Activated B cell treated with CpG ODN at 0.5 μM for 24 hours (primary cell): Measurements from ENCODE around the gene CD151. TPM values are rescaled to one million over a fixed set of nuclear protein-coding genes. Genes with fewer than 3 reads are reported as not detected.

Experiments used
- ATAC-seq: fragments of 200-7000 bp; cut with Tn5 transposase; one replicate; pipeline ENCODE4 v1.10.0; 2021; ENCODE audit warnings: low read depth, mild to moderate bottlenecking, moderate library complexity
- CTCF ChIA-PET: fragments of 350-600 bp; sonication (Branson Sonifier 250); formaldehyde crosslinking; loops from one replicate; lab custom pipeline; 2021; ENCODE audit warnings: antibody characterized with exemption; lab: Charles Lee
- POLR2A ChIA-PET: fragments of 350-600 bp; sonication (Branson Sonifier 250); formaldehyde crosslinking; loops from one replicate; lab custom pipeline; 2021; ENCODE audit warnings: antibody characterized with exemption; lab: Charles Lee
- DNase-seq: peaks from one replicate; pipeline ENCODE4 v3.0.0; 2022
- H3K27ac Mint-ChIP-seq: one replicate; pipeline ENCODE4 v1.8.0; 2020; ENCODE audit warnings: mixed read lengths
- H3K27me3 Mint-ChIP-seq: one replicate; pipeline ENCODE4 v1.8.0; 2021; ENCODE audit warnings: mixed read lengths
- H3K36me3 Mint-ChIP-seq: one replicate; pipeline ENCODE4 v1.8.0; 2021; ENCODE audit warnings: low read depth, mixed read lengths
- H3K4me1 Mint-ChIP-seq: one replicate; pipeline ENCODE4 v1.8.0; 2021; ENCODE audit warnings: mixed read lengths
- H3K4me3 Mint-ChIP-seq: one replicate; pipeline ENCODE4 v1.8.0; 2020; ENCODE audit warnings: mild to moderate bottlenecking, mixed read lengths
- H3K9me3 Mint-ChIP-seq: one replicate; pipeline ENCODE4 v1.8.0; 2020; ENCODE audit warnings: mixed read lengths
- intact Hi-C: fragments of 100-400 bp; cut with micrococcal nuclease; formaldehyde crosslinking; loops from one replicate; pipeline ENCODE4 v1.15.1; 2024
- total RNA-seq: library from RNA; stranded (reverse); gene quantifications from 2 replicates; pipeline ENCODE4 v1.2.3, GENCODE V29; 2022
- TF ChIP-seq, protein P1 (sequence below): fragments of 200-600 bp; IDR thresholded peaks from one replicate; pipeline ENCODE4 v1.8.0; 2022; ENCODE audit warnings: antibody characterized with exemption, mild to moderate bottlenecking

Gene CD151
- total RNA-seq, 1 donor from 2014 or later: 14.4 TPM

DNA sequence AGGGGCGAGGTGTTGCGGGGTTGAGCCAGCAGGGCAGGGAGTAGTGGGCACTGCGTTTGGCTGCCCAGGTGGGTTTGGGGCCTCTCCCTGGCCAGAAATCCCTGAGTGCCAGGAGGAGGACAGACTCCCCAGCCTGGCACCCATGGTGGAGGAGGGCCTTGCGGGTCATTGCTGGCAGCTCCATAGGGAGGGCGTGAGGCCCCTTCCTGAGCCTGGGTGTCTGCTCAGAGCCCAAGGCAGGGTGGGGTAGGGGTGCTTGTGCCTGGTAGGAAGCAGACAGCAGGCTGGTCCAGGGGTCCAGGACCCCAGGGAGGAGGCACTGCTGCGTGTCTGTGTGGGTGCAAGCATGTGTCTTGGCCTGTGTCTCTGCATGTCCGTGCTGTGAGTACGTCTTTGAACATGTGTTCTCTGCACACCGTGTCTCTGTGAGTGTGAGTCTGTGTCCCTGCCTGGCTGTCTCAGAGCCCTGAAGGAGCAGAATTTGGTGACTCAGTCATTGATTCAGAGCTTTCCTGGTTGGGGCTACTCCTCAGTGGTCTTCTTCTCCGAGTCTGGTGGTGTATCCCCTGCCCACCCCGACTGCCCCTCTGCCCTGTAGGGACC, 13.8 kb downstream of the CD151 start:
- ATAC-seq: no peak
- ChIA-PET POLR2A (interaction anchor here (1.3 to 1.5 kb wide), 2 partner anchors 18 to 27 kb away, joined by 4 to 8 read pairs; no protein-coding TSS in a partner anchor), CTCF (interaction anchor here (2.2 kb wide), 1 partner anchor 205 kb away, joined by 11 read pairs; no protein-coding TSS in a partner anchor)
- Mint-ChIP-seq H3K36me3 (peaks cover 2% of the 10 kb centered on the region), H3K4me3 (no peak overlapping the region), H3K27me3 (peaks cover 7% of the 10 kb centered on the region), H3K9me3 (no peaks in the 10 kb centered on the region), H3K27ac (no peak overlapping the region), H3K4me1 (peaks cover 25% of the 10 kb centered on the region)
- intact Hi-C loops: loop anchor here (5.0 to 10.0 kb wide), 3 partner anchors 121 to 728 kb away; partner anchors contain the start of genes BRSK2 and DUSP8
- DNase-seq: no peak
- TF ChIP-seq, protein P1, sequence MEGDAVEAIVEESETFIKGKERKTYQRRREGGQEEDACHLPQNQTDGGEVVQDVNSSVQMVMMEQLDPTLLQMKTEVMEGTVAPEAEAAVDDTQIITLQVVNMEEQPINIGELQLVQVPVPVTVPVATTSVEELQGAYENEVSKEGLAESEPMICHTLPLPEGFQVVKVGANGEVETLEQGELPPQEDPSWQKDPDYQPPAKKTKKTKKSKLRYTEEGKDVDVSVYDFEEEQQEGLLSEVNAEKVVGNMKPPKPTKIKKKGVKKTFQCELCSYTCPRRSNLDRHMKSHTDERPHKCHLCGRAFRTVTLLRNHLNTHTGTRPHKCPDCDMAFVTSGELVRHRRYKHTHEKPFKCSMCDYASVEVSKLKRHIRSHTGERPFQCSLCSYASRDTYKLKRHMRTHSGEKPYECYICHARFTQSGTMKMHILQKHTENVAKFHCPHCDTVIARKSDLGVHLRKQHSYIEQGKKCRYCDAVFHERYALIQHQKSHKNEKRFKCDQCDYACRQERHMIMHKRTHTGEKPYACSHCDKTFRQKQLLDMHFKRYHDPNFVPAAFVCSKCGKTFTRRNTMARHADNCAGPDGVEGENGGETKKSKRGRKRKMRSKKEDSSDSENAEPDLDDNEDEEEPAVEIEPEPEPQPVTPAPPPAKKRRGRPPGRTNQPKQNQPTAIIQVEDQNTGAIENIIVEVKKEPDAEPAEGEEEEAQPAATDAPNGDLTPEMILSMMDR: no peak

DNA sequence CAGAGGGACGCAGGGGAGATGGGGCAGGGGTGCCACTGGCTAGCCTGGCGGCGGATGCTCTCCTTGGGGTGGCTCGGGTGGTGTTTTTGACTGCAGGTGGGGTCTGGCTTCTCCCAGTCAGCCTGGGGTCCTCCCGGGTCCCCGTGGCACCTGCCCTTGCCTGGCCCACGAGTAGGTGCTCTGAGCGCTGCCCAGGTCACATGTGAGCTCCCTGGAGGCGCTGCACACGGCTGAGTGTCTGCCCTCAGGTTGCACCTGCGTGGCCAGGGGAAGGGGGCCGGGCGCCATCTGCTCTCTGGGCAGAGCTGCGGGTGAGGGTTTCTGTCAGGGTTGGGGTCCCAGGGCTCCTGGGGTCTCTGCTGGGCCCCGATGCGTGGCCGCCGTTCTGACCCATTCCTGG, 15.1 kb downstream of the CD151 start:
- no peak overlapping the region for H3K4me3 Mint-ChIP-seq
- no peaks in the 10 kb centered on the region for H3K9me3 Mint-ChIP-seq
- TF ChIP-seq, protein P1: no peak
- H3K4me1 Mint-ChIP-seq: peaks cover 25% of the 10 kb centered on the region
- no peak for ATAC-seq
- H3K27me3 Mint-ChIP-seq: peaks cover 7% of the 10 kb centered on the region
- CTCF ChIA-PET: interaction anchor here (0.8 to 2.2 kb wide), 2 partner anchors 11 to 203 kb away, joined by 3 to 11 read pairs; no protein-coding TSS in a partner anchor
- no peak overlapping the region for H3K27ac Mint-ChIP-seq
- H3K36me3 Mint-ChIP-seq: no peaks in the 10 kb centered on the region
- intact Hi-C loops: loop anchor here (5.0 to 10.0 kb wide), 3 partner anchors 119 to 727 kb away; partner anchors contain the start of genes BRSK2 and DUSP8
- DNase-seq: no peak
- POLR2A ChIA-PET: interaction anchor here (0.6 to 1.4 kb wide), 4 partner anchors 9 to 742 kb away, joined by 3 to 8 read pairs (median 4); no protein-coding TSS in a partner anchor

DNA sequence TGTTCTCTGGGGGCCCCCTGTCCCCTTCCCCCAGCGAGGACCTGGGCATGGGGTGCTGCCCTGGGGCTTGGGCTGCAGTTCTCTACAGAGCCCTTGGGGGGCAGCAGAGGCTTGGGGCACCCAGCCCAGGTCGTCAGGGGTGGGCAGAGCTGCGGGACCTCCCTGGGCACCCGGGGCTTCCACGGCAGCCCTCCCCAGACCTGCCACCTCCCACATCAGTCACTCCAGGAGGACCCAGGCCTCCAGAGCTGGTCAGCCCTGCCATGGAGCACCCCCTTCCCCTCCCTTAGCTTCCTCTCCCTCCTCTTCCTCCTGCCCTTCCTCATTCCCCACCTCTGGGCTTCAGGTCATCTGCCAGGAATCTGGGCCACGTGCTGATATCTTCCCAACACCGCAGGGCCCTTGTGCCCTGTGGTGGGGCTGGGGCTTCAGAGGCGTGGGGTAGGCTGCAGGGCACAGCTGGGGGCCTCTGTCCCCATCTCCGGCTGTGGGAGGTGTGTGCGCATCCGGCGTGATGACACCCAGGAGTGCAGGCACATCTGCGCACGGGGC, 15.7 kb downstream of the CD151 start:
- intact Hi-C loops: loop anchor here (5.0 to 10.0 kb wide), 3 partner anchors 119 to 726 kb away; partner anchors contain the start of genes BRSK2 and DUSP8
- POLR2A ChIA-PET: interaction anchor here (0.6 to 1.4 kb wide), 5 partner anchors 10 to 741 kb away, joined by 3 to 4 read pairs (median 3); partner anchors contain the start of gene CD151
- Mint-ChIP-seq H3K9me3 (no peaks in the 10 kb centered on the region), H3K4me1 (peaks cover 23% of the 10 kb centered on the region), H3K36me3 (no peaks in the 10 kb centered on the region), H3K4me3 (peak overlapping the region; percentile 35), H3K27ac (no peak overlapping the region), H3K27me3 (peaks cover 7% of the 10 kb centered on the region)
- ATAC-seq: peak; percentile 80
- TF ChIP-seq, protein P1: peak; percentile 83
- DNase-seq: peak; percentile 68
- CTCF ChIA-PET: interaction anchor here (0.8 to 2.2 kb wide), 4 partner anchors 11 to 727 kb away, joined by 3 to 11 read pairs (median 4); no protein-coding TSS in a partner anchor

DNA sequence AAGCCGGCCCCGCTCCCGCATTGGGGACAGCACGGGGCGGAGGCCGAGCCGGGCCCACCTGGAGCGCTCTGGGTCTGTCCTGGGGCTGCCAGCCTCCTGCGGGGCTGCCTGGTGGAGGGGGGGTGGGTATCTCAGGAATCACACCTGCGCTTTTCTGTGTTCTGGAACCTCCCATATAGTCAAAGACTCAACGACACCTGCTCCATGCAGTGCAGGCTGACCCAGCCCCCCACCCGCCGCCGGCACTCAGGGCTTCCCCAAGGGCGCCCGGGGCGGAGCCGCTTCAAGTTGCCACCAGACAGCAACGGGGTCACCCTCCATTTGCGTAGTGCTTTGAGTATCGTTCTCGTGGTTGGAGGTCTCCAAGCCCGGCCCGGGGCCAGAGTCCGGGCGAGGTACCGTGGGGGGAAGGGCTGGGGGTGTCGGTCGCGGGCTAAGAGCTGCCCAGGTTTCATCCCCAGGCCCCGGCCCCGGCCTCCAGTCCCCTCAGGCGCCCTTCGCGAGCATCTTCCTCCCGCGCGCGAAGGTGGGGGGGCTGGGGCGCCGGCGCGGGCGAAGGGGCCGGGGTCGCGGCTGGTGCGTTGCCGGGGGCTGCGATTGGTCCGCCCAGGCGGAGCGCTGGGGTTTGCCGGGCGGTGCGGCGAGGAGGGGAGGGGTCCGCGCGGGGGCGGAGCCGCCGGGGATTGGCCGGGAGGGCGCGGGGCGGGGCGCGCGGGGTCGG, 16.5 kb downstream of the CD151 start:
- H3K27me3 Mint-ChIP-seq: peaks cover 7% of the 10 kb centered on the region
- H3K27ac Mint-ChIP-seq: no peak overlapping the region
- TF ChIP-seq, protein P1: no peak
- ATAC-seq: peak; percentile 52
- no peaks in the 10 kb centered on the region for H3K36me3 Mint-ChIP-seq
- peak; percentile 51 for DNase-seq
- CTCF ChIA-PET: interaction anchor here (0.6 to 2.2 kb wide), 4 partner anchors 202 to 726 kb away, joined by 4 to 11 read pairs (median 4); no protein-coding TSS in a partner anchor
- no peaks in the 10 kb centered on the region for H3K9me3 Mint-ChIP-seq
- peak overlapping the region; percentile 80 for H3K4me3 Mint-ChIP-seq
- POLR2A ChIA-PET: interaction anchor here (0.8 to 1.0 kb wide), 2 partner anchors 16 to 30 kb away, joined by 3 to 4 read pairs; partner anchors contain the start of gene CD151
- intact Hi-C loops: loop anchor here (1.0 to 10.0 kb wide), 4 partner anchors 76 to 726 kb away; partner anchors contain the start of genes AP2A2, BRSK2 and DUSP8
- H3K4me1 Mint-ChIP-seq: peaks cover 15% of the 10 kb centered on the region
